HepG2 (cell line): ENCODE results near the gene IMP3. TPM values are rescaled to one million over a fixed set of nuclear protein-coding genes. Genes with fewer than 3 reads are reported as not detected.
A peak's percentile ranks its signal among the peaks of the same experiment; 100 is the strongest.

Source experiments
- CCDC6 ChIP-seq: sonication (generic); formaldehyde crosslinking; IDR thresholded peaks from 2 replicates; pipeline ENCODE4 v1.8.1; 2022; ENCODE audit warnings: mild to moderate bottlenecking, missing genetic modification reagents, moderate library complexity
- CENPBD1 ChIP-seq: sonication (generic); formaldehyde crosslinking; IDR thresholded peaks from 2 replicates; pipeline ENCODE4 v1.8.0; 2022; ENCODE audit warnings: missing genetic modification reagents, low read depth, mild to moderate bottlenecking, borderline replicate concordance
- EEA1 ChIP-seq: sonication (generic); formaldehyde crosslinking; IDR thresholded peaks from 2 replicates; pipeline ENCODE4 v1.5.1; 2020; ENCODE audit warnings: mild to moderate bottlenecking, missing genetic modification reagents, borderline replicate concordance
- HOMEZ ChIP-seq: IDR thresholded peaks from 2 replicates; pipeline ENCODE4 v1.6.1; 2016; ENCODE audit warnings: low read depth
- IRF2 ChIP-seq: IDR thresholded peaks from 2 replicates; pipeline ENCODE4 v1.6.1; 2018; ENCODE audit warnings: missing genetic modification reagents, missing compliant biosample characterization
- MAX ChIP-seq: IDR thresholded peaks from 2 replicates; pipeline ENCODE4 v1.6.1; 2012; ENCODE audit warnings: inconsistent platforms
- PLSCR1 ChIP-seq: sonication (generic); formaldehyde crosslinking; IDR thresholded peaks from 2 replicates; pipeline ENCODE4 v1.5.0; 2020; ENCODE audit warnings: missing genetic modification reagents, mild to moderate bottlenecking, borderline replicate concordance
- SRF ChIP-seq: IDR thresholded peaks from 2 replicates; pipeline ENCODE4 v1.6.1; 2011; ENCODE audit warnings: mild to moderate bottlenecking, low read depth, low read length, moderate library complexity
- THRA ChIP-seq: sonication (generic); formaldehyde crosslinking; IDR thresholded peaks from 2 replicates; pipeline ENCODE4 v1.4.0; 2020; ENCODE audit warnings: missing genetic modification reagents, borderline replicate concordance
- ZFP37 ChIP-seq: sonication (generic); formaldehyde crosslinking; IDR thresholded peaks from 2 replicates; pipeline ENCODE4 v1.4.0; 2020; ENCODE audit warnings: missing genetic modification reagents, borderline replicate concordance
- ZNF121 ChIP-seq: sonication (generic); formaldehyde crosslinking; IDR thresholded peaks from 2 replicates; pipeline ENCODE4 v1.5.0; 2020; ENCODE audit warnings: mild to moderate bottlenecking, missing genetic modification reagents
- ZNF160 ChIP-seq: sonication (generic); formaldehyde crosslinking; IDR thresholded peaks from 2 replicates; pipeline ENCODE4 v1.8.0; 2022; ENCODE audit warnings: mild to moderate bottlenecking, inconsistent platforms, missing genetic modification reagents
- ZNF577 ChIP-seq: sonication (generic); formaldehyde crosslinking; IDR thresholded peaks from 2 replicates; pipeline ENCODE4 v1.4.0; 2020; ENCODE audit warnings: mild to moderate bottlenecking, low read depth, missing genetic modification reagents, borderline replicate concordance
- polyA plus RNA-seq, 8 experiments: library from polyadenylated mRNA; depleted of rRNA in 3 of 8; stranded (reverse) in 7 of 8; unstranded in 1 of 8; fragments of >200 nt; fragmentation: Illumina TruSeq in 4 of 8; extraction: Trizol in 4 of 8; gene quantifications; 2 replicates each; pipeline versions ENCODE4 v1.2.1 to v1.2.3, GENCODE V29; 2011 to 2016; ENCODE audit warnings: low read depth in 4 of 8, missing spikeins in 1 of 8, mixed read lengths in 1 of 8; ENCODE audit not compliant: insufficient read depth in 1 of 8
- total RNA-seq, 5 experiments: library from RNA; depleted of rRNA; stranded (reverse); fragments of >200 nt; fragmentation: Illumina TruSeq; extraction: Trizol; gene quantifications; 2 replicates each; pipeline ENCODE4 v1.2.3, GENCODE V29; 2016; ENCODE audit warnings: low read depth in 1 of 5

Gene IMP3
- total and polyA plus RNA-seq, 2 of the 13 experiments (the other 11 are each of a cell fraction or from before 2014, with no cell fraction given), result 38.3 to 143 TPM

GRCh38 chr15:75650908-75651809, 11.1 kb upstream of the IMP3 start (continued):
- peak; percentile 71; the same call in 1 of the 2 replicates for TF ChIP-seq ZNF121
- peak; percentile 57; the same call in 1 of the 2 replicates for TF ChIP-seq HOMEZ (CRISPR knock-in tag)
- TF ChIP-seq MAX, result peak; percentile 50
- TF ChIP-seq ZFP37 (CRISPR knock-in tag), result peak; percentile 52; the same call in 1 of the 2 replicates
- TF ChIP-seq EEA1 (CRISPR knock-in tag), result no peak
- no peak for TF ChIP-seq ZNF577 (CRISPR knock-in tag)
- no peak for TF ChIP-seq CENPBD1 (CRISPR knock-in tag)
- peak; percentile 34; the same call in 1 of the 2 replicates for TF ChIP-seq ZNF160 (CRISPR knock-in tag)
- TF ChIP-seq IRF2, result peak; percentile 56; the same call in 1 of the 2 replicates
- TF ChIP-seq THRA (CRISPR knock-in tag), result peak; percentile 96
- no peak for TF ChIP-seq SRF
- no peak for TF ChIP-seq CCDC6 (CRISPR knock-in tag)
- TF ChIP-seq PLSCR1, result no peak
